Stimulated activated CD4-positive, alpha-beta T cell treated with anti-CD3 and anti-CD28 coated beads, Interleukin-2, amount 100 ng/mL, for 48 hours (primary cell): Measurements from ENCODE around the gene PIR.

Experiments
- DNase-seq, 2 donors: peaks; one replicate each; pipeline ENCODE4 v3.0.0-alpha.2; 2020

PIR gene

GRCh38 chrX:15475486-15475885 is 17.6 kb downstream of the PIR start:
- DNase-seq, result no peak

- no peak for DNase-seq
Observed at GRCh38 chrX:15475021-15475420, 18.1 kb downstream of the PIR start.

GRCh38 chrX:15474028-15474427 is 19.1 kb downstream of the PIR start:
- DNase-seq, result no peak

GRCh38 chrX:15472531-15472930 is 20.6 kb downstream of the PIR start:
- no peak for DNase-seq

- DNase-seq, result peak; percentile 43 to 55
Observed at GRCh38 chrX:15471028-15471427, 22.1 kb downstream of the PIR start.

GRCh38 chrX:15469613-15470012 is 23.5 kb downstream of the PIR start:
- no peak for DNase-seq

GRCh38 chrX:15468036-15468435 is 25.1 kb downstream of the PIR start:
- DNase-seq, result no peak

GRCh38 chrX:15465896-15466651 is 27.1 kb downstream of the PIR start:
- no peak for DNase-seq

GRCh38 chrX:15465347-15465746 is 27.8 kb downstream of the PIR start:
- no peak for DNase-seq

- no peak for DNase-seq
Observed at GRCh38 chrX:15464704-15465103, 28.4 kb downstream of the PIR start.

- DNase-seq, result no peak
Observed at GRCh38 chrX:15451913-15452312, 41.2 kb downstream of the PIR start.

GRCh38 chrX:15448010-15448639 is 45.0 kb downstream of the PIR start:
- DNase-seq, result no peak

GRCh38 chrX:15441464-15441863 is 51.7 kb downstream of the PIR start:
- DNase-seq, result no peak

GRCh38 chrX:15438332-15438731 is 54.8 kb downstream of the PIR start:
- DNase-seq, result no peak

GRCh38 chrX:15437724-15438123 is 55.4 kb downstream of the PIR start:
- DNase-seq, result no peak

- DNase-seq, result no peak
Observed at GRCh38 chrX:15435836-15436619, 57.1 kb downstream of the PIR start.

- DNase-seq, result no peak
Observed at GRCh38 chrX:15434205-15434604, 58.9 kb downstream of the PIR start.

GRCh38 chrX:15430584-15430983 is 62.5 kb downstream of the PIR start:
- no peak for DNase-seq

GRCh38 chrX:15430076-15430475 is 63.1 kb downstream of the PIR start:
- no peak for DNase-seq

GRCh38 chrX:15425024-15425423 is 68.1 kb downstream of the PIR start:
- no peak for DNase-seq

GRCh38 chrX:15418707-15419181 is 74.4 kb downstream of the PIR start:
- DNase-seq, result no peak

- DNase-seq, result no peak
Observed at GRCh38 chrX:15418041-15418706, 75.0 kb downstream of the PIR start.
